ACHN (cell line): Measurements from ENCODE around the gene ZNF90.
"Not testable (repeated sequence)": the region's sequence is repeated elsewhere in the genome, so short reads cannot be mapped to it uniquely, and the experiment has no call there.

Experiments used
- DNase-seq: peaks from one replicate; pipeline ENCODE4 v3.0.0-alpha.2; 2015
- in situ Hi-C: cut with HindIII; loops from 2 replicates; pipeline ENCODE4 v1.10.0; 2017; ENCODE audit warnings: low sequenced_read_pairs, low pct_ligation_motif_present, low pct_unique_long_range_greater_than_20kb

The ZNF90 gene

GRCh38 chr19:20082232-20082833 lies 4.5 kb downstream of the ZNF90 start:
- DNase-seq, in situ Hi-C loops: not testable (repeated sequence)

DNA sequence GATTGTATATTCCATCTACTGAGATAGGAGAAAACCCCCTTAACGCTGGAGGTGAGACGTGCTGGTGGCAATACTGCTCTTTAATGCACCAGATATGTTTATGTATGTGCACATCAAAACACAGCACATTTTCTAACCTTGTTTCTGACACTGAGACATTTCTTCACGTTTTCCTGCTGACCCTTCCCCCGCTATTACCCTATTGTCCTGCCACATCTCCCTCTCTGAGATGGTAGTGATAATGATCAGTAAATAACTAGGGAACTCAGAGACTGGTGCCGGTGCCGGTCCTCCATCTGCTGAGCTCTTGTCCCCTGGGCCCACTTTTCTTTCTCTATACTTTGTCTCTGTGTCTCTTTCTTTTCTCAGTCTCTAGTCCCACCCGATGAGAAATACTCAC lies 5.1 kb downstream of the ZNF90 start:
- DNase-seq, in situ Hi-C loops: not testable (repeated sequence)

DNA sequence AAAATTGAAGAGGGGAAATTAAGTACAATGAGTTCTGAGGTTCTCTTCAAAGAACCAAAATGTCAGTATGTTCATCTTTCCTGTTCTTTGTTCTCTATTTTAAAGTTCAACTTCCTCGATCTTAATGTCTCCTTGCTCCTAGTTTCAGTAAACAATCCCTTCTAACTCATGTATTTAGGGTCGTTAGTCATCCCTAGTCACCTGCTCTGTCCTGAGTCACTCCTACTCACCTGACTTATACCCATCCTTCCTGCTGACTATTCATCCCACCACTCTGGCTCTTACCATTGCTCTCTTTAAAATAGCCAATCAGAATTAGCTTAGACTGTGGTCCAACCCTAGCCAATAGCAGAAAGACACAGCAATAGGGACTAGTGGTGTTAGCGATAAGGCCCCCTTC lies 24.3 kb downstream of the ZNF90 start:
- DNase-seq = no peak
- in situ Hi-C loops = no loop called here

DNA sequence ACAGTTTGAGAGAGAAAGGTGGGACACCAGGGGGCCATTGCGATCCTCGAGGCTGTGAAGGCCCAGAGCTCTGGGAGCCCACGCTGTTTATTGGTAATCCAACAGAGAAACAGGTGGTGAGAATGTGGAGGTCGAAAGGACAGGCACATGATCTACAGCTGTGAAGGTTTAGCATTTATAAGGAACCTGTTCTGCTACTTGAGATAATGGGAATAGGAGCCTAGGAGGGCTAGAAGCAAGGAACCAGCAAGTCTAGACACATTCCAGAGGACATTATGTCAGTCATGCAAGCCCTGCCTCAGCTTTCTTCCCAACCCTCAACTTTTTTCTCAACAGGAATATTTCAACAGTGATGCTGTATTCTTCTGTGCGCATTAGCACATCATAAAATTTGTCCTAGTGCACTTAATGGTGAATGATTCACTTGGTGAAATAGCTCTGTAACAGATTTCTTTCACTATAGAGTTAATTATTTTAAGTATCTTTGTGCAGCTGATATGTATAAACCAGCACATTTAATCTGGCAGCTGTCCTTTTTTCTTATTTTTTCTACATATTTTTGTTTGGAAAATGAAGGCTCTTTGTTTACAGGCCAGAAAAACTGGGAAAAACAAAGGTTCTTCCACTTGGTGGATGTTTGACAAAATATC lies 25.4 kb downstream of the ZNF90 start:
- in situ Hi-C loops = no loop called here
- no peak for DNase-seq

GRCh38 chr19:20107301-20107700 lies 29.5 kb downstream of the ZNF90 start:
- in situ Hi-C loops = no loop called here
- no peak for DNase-seq

DNA sequence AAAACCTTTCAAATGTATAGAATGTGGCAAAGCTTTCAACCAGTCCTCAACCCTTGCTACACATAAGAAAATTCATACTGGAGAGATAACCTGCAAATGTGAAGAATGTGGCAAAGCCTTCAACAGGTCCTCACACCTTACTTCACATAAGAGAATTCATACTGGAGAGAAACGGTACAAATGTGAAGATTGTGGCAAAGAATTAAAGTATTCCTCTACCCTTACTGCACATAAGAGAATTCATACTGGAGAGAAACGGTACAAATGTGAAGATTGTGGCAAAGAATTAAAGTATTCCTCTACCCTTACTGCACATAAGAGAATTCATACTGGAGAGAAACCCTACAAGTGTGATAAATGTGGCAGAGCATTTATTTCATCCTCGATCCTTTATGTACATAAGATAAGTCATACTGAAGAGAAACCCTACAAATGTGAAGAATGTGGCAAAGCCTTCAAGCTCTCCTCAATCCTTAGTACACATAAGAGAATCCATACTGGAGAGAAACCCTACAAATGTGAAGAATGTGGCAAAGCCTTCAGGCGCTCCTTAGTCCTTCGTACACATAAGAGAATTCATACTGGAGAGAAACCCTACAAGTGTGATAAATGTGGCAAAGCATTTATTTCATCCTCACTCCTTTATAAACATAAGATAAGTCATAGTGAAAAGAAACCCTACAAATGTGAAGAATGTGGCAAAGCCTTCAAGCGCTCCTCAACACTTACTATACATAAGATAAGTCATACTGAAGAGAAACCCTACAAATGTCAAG lies 40.5 kb downstream of the ZNF90 start:
- in situ Hi-C loops, DNase-seq: not testable (repeated sequence)

- no peak for DNase-seq
- in situ Hi-C loops = no loop called here
These were observed 47.1 kb downstream of the ZNF90 start for GRCh38 chr19:20124879-20125278.

DNA sequence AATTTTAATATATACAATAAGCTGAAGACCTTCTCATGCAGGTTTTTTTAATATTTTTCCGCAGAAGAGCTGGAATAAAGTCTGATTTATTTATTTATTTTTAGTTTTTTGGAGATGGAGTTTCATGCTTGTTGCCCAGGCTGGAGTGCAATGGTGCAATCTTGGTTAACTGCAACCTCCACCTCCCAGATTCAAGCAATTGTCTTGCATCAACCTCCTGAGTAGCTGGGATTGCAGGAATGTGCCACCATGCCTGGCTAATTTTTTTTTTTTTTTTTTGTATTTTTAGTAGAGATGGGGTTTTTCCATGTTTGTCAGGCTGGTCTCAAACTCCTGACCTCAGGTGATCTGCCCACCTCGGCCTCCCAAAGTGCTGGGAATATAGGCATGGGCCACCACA lies 55.1 kb downstream of the ZNF90 start:
- in situ Hi-C loops, DNase-seq: not testable (repeated sequence)

GRCh38 chr19:20137714-20138113 lies 59.9 kb downstream of the ZNF90 start:
- in situ Hi-C loops, DNase-seq: not testable (repeated sequence)

GRCh38 chr19:20151617-20152145 lies 73.9 kb downstream of the ZNF90 start:
- DNase-seq = no peak
- in situ Hi-C loops = no loop called here

DNA sequence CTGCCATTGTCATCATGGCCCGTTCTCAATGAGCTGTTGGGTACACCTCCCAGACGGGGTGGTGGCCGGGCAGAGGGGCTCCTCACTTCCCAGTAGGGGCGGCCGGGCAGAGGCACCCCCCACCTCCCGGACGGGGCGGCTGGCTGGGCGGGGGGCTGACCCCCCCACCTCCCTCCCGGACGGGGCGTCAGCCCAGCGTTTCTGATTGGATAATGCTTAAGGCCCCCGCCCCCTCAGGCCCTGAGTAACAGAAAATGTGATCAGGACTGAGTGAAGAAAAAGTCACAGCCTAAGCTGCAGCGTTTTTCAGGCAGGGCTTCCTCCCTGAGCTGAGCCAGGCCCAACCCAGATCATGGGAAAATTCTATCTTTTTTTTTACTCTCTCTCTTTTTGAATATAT lies 74.7 kb downstream of the ZNF90 start:
- DNase-seq, in situ Hi-C loops: not testable (repeated sequence)

DNA sequence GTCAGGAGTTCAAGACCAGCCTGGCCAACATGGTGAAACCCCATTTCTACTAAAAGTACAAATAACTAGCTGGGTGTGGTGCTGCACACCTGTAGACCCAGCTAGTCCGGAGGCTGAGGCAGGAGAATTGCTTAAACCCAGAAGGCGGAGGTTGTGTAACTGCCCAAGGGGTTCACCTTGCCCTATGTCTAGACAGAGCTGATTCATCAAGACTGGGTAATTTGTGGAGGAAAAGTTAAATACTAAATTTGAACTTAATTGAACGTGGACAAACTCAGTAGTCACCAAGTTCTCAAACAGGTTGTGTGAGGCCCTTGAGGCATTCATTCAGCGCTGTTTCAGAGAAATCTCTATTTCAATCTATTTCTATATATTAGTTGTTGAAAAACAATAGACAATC lies 75.5 kb downstream of the ZNF90 start:
- DNase-seq = no peak
- in situ Hi-C loops = no loop called here

DNA sequence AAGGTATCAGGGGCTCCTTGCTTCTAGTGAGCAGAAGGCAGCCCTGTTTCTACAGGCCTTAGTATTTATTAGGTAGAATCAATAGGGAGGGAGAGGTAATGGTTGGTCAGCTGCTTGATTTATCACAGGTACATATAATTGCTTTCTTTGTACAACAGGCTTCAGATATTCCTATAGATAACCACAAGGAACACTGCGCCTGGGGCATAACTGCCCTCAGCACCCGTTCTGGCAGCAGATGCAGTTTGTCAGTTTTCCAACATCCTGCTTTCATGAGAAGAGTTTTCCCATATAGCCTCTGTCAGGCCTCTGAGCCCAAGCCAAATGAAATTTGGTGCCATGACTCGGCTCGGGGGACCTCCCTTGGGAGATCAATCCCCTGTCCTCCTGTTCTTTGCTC lies 76.8 kb downstream of the ZNF90 start:
- in situ Hi-C loops = no loop called here
- no peak for DNase-seq

DNA sequence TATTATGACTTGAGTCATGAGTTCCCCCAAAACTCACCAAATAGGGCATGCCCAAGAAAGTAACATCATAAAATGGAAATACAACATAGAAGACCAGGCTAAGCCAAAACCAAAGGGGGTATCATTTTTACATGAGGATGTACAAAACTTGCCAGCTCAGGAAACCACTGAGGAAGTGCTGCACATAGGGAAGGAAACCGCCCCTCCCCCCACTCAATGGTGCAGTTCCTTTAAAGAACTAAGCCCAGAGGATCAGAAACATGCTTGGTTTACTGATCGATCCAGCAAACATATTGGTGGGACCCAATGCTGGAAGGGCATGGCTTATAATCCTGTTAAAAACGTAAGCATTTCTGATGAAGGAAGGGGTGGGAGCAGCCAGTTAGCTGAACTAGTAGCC lies 85.0 kb downstream of the ZNF90 start:
- in situ Hi-C loops = no loop called here
- DNase-seq = no peak

DNA sequence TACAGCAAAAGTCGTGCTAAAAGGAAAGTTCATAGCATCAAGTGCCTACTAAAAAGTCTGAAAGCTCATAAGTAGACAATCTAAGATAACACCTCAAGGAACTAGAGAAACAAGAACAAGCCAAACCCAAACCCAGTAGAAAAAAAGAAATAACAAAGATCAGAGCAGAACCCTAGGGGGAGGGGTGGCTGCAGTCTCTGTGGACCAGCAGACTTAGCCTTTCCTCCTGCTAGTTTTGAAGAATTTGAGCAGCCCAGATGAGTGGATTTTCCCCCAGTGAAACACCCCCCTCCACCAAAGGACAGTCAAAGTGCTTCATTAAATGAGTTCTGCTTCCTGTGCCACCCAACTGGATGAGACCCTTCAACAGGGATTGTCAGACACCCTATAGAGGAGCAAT lies 86.7 kb downstream of the ZNF90 start:
- DNase-seq = no peak
- in situ Hi-C loops = no loop called here

DNA sequence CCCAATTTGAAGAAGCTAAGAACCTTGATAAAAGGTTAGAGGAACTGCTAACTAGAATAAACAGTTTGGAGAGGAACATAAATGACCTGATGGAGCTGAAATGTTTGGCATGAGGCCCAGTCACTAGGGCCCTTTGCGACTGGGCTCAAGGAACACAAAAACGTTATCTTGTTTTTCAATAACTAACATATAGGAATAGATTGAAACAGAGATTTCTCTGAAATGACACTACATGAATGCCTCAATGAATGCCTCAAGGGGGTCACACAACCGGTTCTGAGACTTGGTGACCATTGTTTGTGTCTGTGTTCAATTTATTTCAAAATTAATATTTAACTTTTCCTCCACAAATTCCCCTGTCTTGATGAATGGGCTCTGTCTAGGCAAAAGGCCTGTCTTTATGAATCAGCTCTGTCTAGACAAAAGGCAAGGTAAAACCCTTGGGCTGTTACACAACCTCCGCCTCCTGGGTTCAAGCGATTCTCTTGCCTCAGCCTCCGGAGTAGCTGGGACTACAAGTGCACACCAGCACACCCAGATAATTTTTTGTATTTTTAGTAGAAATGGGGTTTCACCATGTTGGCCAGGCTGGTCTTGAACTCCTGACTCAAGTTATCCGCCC lies 88.3 kb downstream of the ZNF90 start:
- DNase-seq = no peak
- in situ Hi-C loops = no loop called here

GRCh38 chr19:20167020-20167644 lies 89.3 kb downstream of the ZNF90 start, which contains the start of gene ZNF486:
Gene ZNF486 (plus strand): TSS chr19:20167214. CDS start chr19:20167331, 117 bp downstream.
- DNase-seq = no peak
- in situ Hi-C loops = no loop called here

DNA sequence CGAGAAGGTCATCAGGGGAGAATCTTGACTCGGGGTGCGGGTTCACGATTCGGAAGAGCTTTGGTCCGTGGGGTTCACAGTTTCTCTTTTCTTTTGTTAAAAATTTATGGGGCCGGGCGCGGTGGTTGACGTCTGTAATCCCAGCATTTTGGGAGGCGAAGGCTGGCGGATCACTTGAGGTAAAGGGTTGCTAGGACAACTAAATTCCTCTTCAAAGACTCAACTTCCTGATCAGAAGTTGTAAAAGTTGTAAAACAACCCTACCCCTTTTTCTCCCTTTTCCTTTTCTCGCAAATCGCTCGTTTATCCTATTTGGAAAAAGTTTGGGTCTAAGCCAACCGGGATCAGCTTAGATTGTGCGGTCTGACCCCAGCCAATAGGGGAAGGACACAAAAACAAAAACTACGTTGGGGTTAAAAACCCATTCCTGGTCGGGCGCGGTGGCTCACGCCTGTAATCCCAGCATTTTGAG lies 89.9 kb downstream of the ZNF90 start:
- in situ Hi-C loops = no loop called here
- DNase-seq = no peak
